Smooth muscle cell (in vitro differentiated cells): Measurements from ENCODE around the gene BOD1L2. TPM values are rescaled to one million over a fixed set of nuclear protein-coding genes. Genes with fewer than 3 reads are reported as not detected.

Experiments
- DNase-seq: peaks from one replicate; lab custom pipeline; 2025; ENCODE audit not compliant: unreplicated experiment; lab: John Stamatoyannopoulos, UW
- H2AFZ ChIP-seq: fragments of 200-600 bp; sonication (generic); 2 replicates; pipeline ENCODE4 v1.6.0; 2016; ENCODE audit warnings: antibody characterized with exemption, low read depth, mild to moderate bottlenecking
- H3F3A ChIP-seq: fragments of 200-600 bp; sonication (generic); 2 replicates; pipeline ENCODE4 v1.6.0; 2017; ENCODE audit warnings: antibody characterized with exemption, low read depth
- H3K27ac ChIP-seq: fragments of 200-600 bp; sonication (generic); 2 replicates; pipeline ENCODE4 v1.5.1; 2016; ENCODE audit warnings: low read depth, mild to moderate bottlenecking
- H3K27me3 ChIP-seq: fragments of 200-600 bp; sonication (generic); 2 replicates; pipeline ENCODE4 v1.6.1; 2016; ENCODE audit warnings: low read depth, mild to moderate bottlenecking
- H3K36me3 ChIP-seq: fragments of 200-600 bp; sonication (generic); 2 replicates; pipeline ENCODE4 v1.5.1; 2016; ENCODE audit warnings: low read depth
- H3K4me1 ChIP-seq: fragments of 200-600 bp; sonication (generic); 2 replicates; pipeline ENCODE4 v1.5.1; 2016; ENCODE audit warnings: low read depth
- H3K4me2 ChIP-seq: fragments of 200-600 bp; sonication (generic); 2 replicates; pipeline ENCODE4 v1.6.0; 2016; ENCODE audit warnings: mild to moderate bottlenecking
- H3K4me3 ChIP-seq: fragments of 200-600 bp; sonication (generic); 2 replicates; pipeline ENCODE4 v1.5.1; 2016; ENCODE audit warnings: mild to moderate bottlenecking
- H3K79me2 ChIP-seq: fragments of 200-600 bp; sonication (generic); 2 replicates; pipeline ENCODE4 v1.6.0; 2016; ENCODE audit warnings: low read depth, mild to moderate bottlenecking
- H3K9ac ChIP-seq: fragments of 200-600 bp; sonication (generic); 2 replicates; pipeline ENCODE4 v1.6.0; 2016; ENCODE audit warnings: low read depth
- H3K9me3 ChIP-seq: fragments of 200-600 bp; sonication (generic); replicated peaks from 2 replicates; pipeline ENCODE4 v1.5.1; 2016; ENCODE audit warnings: low read depth
- H4K20me1 ChIP-seq: fragments of 200-600 bp; sonication (generic); 2 replicates; pipeline ENCODE4 v1.6.0; 2016; ENCODE audit warnings: low read depth
- WGBS: methylation state at CpG from one replicate; pipeline ENCODE4 v1.1.7; 2016; ENCODE audit warnings: low lambda C conversion rate; 5-methylcytosine and 5-hydroxymethylcytosine counted together
- polyA plus RNA-seq: library from polyadenylated mRNA; unstranded; fragments of >200 nt; fragmentation: Nextera tagmentation; extraction: Ambion mirVana; gene quantifications from 2 replicates; pipeline ENCODE4 v1.2.1, GENCODE V29; 2016
- total RNA-seq: library from RNA; depleted of rRNA; stranded (reverse); fragments of >200 nt; gene quantifications from 2 replicates; pipeline ENCODE4 v1.2.3, GENCODE V29; 2014
- TF ChIP-seq, protein P1 (sequence below): fragments of 200-600 bp; sonication (generic); IDR thresholded peaks from 2 replicates; pipeline ENCODE4 v1.5.1; 2017; ENCODE audit warnings: borderline replicate concordance, mild to moderate bottlenecking, antibody characterized with exemption; ENCODE audit not compliant: insufficient read depth, poor library complexity, severe bottlenecking

BOD1L2 gene
- total and polyA plus RNA-seq, 2 experiments from 2014 or later = not detected

DNA sequence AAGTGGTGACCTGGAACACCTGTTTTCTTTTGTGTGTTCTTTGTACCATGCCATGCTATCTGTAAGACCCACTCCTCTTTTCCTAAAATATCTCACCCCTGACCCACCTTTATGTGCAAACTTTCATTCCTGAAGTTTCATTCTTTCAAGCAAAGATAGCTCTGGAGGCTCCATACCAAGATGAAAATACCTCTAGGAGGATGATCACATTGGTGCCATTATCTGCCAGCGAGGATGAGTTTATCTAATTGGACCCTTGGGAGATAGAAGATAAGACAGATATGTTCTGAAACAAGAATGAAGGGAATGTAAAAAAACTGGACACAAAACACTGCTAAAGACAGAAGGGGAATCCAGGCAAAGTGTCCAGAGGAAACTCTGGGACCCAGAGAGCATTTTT, 24.1 kb downstream of the BOD1L2 start:
- TF ChIP-seq, protein P1, sequence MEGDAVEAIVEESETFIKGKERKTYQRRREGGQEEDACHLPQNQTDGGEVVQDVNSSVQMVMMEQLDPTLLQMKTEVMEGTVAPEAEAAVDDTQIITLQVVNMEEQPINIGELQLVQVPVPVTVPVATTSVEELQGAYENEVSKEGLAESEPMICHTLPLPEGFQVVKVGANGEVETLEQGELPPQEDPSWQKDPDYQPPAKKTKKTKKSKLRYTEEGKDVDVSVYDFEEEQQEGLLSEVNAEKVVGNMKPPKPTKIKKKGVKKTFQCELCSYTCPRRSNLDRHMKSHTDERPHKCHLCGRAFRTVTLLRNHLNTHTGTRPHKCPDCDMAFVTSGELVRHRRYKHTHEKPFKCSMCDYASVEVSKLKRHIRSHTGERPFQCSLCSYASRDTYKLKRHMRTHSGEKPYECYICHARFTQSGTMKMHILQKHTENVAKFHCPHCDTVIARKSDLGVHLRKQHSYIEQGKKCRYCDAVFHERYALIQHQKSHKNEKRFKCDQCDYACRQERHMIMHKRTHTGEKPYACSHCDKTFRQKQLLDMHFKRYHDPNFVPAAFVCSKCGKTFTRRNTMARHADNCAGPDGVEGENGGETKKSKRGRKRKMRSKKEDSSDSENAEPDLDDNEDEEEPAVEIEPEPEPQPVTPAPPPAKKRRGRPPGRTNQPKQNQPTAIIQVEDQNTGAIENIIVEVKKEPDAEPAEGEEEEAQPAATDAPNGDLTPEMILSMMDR = no peak
- Histone ChIP-seq H3K27ac (no peak overlapping the region), H3K27me3 (no peaks in the 10 kb centered on the region), H3K4me2 (no peak overlapping the region), H3K79me2 (no peaks in the 10 kb centered on the region), H3K9ac (no peak overlapping the region), H4K20me1 (no peaks in the 10 kb centered on the region), H2AFZ (no peak overlapping the region), H3K4me3 (no peak overlapping the region), H3K36me3 (no peaks in the 10 kb centered on the region), H3F3A (no peaks in the 10 kb centered on the region), H3K4me1 (no peaks in the 10 kb centered on the region), H3K9me3 (no peaks in the 10 kb centered on the region)
- DNase-seq = no peak
- 76% methylated on average over 1 of the region's 1 CpG for WGBS

DNA sequence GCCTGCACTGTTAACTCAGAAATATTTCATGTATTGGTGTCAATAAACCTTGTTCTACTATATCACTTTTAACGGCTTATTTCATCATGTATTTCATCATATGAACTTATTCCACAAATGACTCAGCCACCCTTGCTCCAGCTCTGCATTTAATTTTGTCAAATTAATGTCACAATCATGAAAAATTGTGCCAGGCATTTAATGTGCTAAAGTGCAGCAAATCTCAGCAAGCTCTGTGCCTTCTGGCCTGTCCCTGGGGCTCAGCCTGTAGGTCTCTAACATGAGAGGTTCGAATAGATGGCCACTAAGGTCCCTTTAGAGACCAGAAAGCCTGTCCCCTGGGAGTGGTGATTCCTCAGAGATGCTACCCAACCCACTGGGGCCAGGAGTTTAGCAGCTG, 28.6 kb downstream of the BOD1L2 start:
- H3K9ac ChIP-seq = no peak overlapping the region
- no peaks in the 10 kb centered on the region for H3K27me3 ChIP-seq
- WGBS = 90% methylated on average over 2 of the region's 2 CpGs
- no peaks in the 10 kb centered on the region for H3K4me1 ChIP-seq
- no peaks in the 10 kb centered on the region for H4K20me1 ChIP-seq
- TF ChIP-seq, protein P1 = no peak
- no peak overlapping the region for H3K4me3 ChIP-seq
- no peaks in the 10 kb centered on the region for H3K9me3 ChIP-seq
- H2AFZ ChIP-seq = no peak overlapping the region
- no peak for DNase-seq
- no peak overlapping the region for H3K27ac ChIP-seq
- H3K79me2 ChIP-seq = no peaks in the 10 kb centered on the region
- H3K36me3 ChIP-seq = no peaks in the 10 kb centered on the region
- H3F3A ChIP-seq = no peaks in the 10 kb centered on the region
- no peak overlapping the region for H3K4me2 ChIP-seq

GRCh38 chr18:57185434-57185833, 38.5 kb downstream of the BOD1L2 start:
- Histone ChIP-seq H3K79me2 (no peaks in the 10 kb centered on the region), H3K4me1 (no peaks in the 10 kb centered on the region), H3K4me3 (no peak overlapping the region), H3K9me3 (peaks cover 4% of the 10 kb centered on the region), H4K20me1 (no peaks in the 10 kb centered on the region), H3K4me2 (no peak overlapping the region), H3K27me3 (no peaks in the 10 kb centered on the region), H3K9ac (no peak overlapping the region), H2AFZ (no peak overlapping the region), H3K36me3 (no peaks in the 10 kb centered on the region), H3K27ac (no peak overlapping the region), H3F3A (no peaks in the 10 kb centered on the region)
- DNase-seq = no peak
- 86% methylated on average over 1 of the region's 1 CpG for WGBS
- TF ChIP-seq, protein P1 = no peak

- Histone ChIP-seq H3K27me3 (no peaks in the 10 kb centered on the region), H3K36me3 (no peaks in the 10 kb centered on the region), H3K27ac (no peak overlapping the region), H3K4me1 (no peaks in the 10 kb centered on the region), H2AFZ (no peak overlapping the region), H4K20me1 (no peaks in the 10 kb centered on the region), H3K4me3 (no peak overlapping the region), H3K79me2 (no peaks in the 10 kb centered on the region), H3K4me2 (no peak overlapping the region), H3K9ac (no peak overlapping the region), H3F3A (no peaks in the 10 kb centered on the region), H3K9me3 (peaks cover 4% of the 10 kb centered on the region)
- no peak for DNase-seq
- WGBS = 65% methylated on average over 6 of the region's 6 CpGs
- TF ChIP-seq, protein P1 = no peak
Observed at GRCh38 chr18:57188851-57189557, 42.1 kb downstream of the BOD1L2 start.
